GM06990 (cell line): ENCODE results near the gene GPR62.

Source experiments
- DNase-seq: peaks from one replicate; pipeline ENCODE4 v3.0.0-alpha.2; 2011; ENCODE audit not compliant: insufficient read length; ENCODE audit errors: extremely low read depth
- H3K27me3 ChIP-seq: replicated peaks from 2 replicates; pipeline ENCODE4 v1.6.0; 2011; ENCODE audit warnings: low read length; ENCODE audit not compliant: control insufficient read depth, insufficient read depth
- H3K36me3 ChIP-seq: 2 replicates; pipeline ENCODE4 v1.5.1; 2011; ENCODE audit warnings: low read length; ENCODE audit not compliant: control insufficient read depth, insufficient read depth
- H3K4me3 ChIP-seq: replicated peaks from 2 replicates; pipeline ENCODE4 v1.5.1; 2011; ENCODE audit warnings: low read depth, mild to moderate bottlenecking, control low read depth, low read length
- TF ChIP-seq, protein P1 (sequence below): IDR thresholded peaks from 2 replicates; pipeline ENCODE4 v1.5.1; 2011; ENCODE audit warnings: low read length, control low read depth, mild to moderate bottlenecking, inconsistent platforms; ENCODE audit not compliant: insufficient read depth, poor library complexity, severe bottlenecking

Gene GPR62

DNA sequence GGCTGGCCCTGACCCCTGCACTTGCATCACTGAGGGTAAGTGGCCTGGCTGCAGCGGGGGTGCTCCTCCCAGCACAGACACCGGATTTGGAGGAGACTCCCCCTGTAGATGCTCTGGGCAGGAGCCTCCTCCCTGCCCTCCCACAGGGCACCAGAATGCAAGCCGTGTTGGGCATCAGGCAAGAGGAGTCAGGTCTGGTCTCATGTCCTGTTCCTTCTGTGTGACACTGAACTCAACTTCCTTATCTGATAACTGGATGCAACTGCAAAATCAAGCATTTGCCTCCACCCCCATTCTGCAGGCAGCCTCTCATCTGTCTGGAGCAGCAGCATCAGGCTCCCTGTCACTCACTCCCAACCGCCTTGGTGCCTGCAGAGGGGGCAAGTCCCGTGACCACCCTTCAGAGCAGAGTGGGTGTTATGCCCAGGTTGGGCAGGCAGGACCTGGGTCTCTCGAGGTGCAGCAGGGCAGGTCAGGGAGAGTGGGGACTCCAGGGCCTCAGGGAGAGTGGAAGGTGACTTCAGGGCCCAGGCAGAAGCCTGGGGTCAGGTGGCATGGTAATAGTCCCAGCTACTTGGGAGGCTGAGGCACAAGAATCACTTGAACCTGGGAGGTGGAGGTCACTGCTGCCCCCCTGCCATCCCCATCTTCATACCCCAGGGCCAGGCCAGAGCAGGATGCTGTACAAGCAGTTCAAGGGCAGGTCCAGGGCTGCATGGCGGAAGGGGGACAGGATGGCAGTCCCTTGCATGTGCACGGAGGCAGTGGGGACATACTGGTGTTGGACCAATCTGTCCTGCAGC lies 51.0 kb downstream of the GPR62 start:
- TF ChIP-seq, protein P1, sequence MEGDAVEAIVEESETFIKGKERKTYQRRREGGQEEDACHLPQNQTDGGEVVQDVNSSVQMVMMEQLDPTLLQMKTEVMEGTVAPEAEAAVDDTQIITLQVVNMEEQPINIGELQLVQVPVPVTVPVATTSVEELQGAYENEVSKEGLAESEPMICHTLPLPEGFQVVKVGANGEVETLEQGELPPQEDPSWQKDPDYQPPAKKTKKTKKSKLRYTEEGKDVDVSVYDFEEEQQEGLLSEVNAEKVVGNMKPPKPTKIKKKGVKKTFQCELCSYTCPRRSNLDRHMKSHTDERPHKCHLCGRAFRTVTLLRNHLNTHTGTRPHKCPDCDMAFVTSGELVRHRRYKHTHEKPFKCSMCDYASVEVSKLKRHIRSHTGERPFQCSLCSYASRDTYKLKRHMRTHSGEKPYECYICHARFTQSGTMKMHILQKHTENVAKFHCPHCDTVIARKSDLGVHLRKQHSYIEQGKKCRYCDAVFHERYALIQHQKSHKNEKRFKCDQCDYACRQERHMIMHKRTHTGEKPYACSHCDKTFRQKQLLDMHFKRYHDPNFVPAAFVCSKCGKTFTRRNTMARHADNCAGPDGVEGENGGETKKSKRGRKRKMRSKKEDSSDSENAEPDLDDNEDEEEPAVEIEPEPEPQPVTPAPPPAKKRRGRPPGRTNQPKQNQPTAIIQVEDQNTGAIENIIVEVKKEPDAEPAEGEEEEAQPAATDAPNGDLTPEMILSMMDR: no peak
- Histone ChIP-seq H3K27me3 (no peaks in the 10 kb centered on the region), H3K4me3 (no peak overlapping the region), H3K36me3 (no peaks in the 10 kb centered on the region)
- no peak for DNase-seq

DNA sequence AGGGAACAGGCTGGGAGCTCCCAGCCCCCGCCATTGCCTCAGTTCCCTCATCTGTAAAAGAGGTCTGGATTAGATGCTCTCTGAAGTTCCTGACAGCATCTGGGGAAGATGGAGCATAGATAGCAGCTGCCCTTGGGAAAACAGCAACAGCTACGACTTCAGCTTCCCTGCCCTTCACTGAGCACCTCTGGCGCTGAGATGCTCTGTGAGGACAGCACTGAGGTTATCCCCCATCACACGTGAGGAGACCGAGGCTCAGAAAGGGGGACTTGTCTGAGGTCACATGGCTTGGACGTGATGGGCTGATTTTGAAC lies 51.6 kb downstream of the GPR62 start:
- no peak for DNase-seq
- TF ChIP-seq, protein P1: no peak
- no peak overlapping the region for H3K4me3 ChIP-seq
- H3K36me3 ChIP-seq: no peaks in the 10 kb centered on the region
- H3K27me3 ChIP-seq: no peaks in the 10 kb centered on the region
